Fibroblast of lung (primary cell): ENCODE results near the gene SPDYE2.
"Not testable (repeated sequence)": the region's sequence is repeated elsewhere in the genome, so short reads cannot be mapped to it uniquely, and the experiment has no call there.

Experiments
- EZH2 ChIP-seq: IDR thresholded peaks from 2 replicates; pipeline ENCODE4 v1.5.1; 2012; ENCODE audit warnings: low read length, control low read depth, mild to moderate bottlenecking; ENCODE audit errors: missing control alignments
- TF ChIP-seq, protein P1 (sequence below), 2 donors: IDR thresholded peaks in 1 of 2; conservative IDR thresholded peaks in 1 of 2; 1 replicate in 1 of 2; 2 replicates in 1 of 2; pipeline ENCODE4 v1.5.1; 2011 to 2012; ENCODE audit warnings: low read length in 2 of 2, control low read depth in 1 of 2, inconsistent platforms in 1 of 2, low read depth in 1 of 2, mild to moderate bottlenecking in 1 of 2

DNA sequence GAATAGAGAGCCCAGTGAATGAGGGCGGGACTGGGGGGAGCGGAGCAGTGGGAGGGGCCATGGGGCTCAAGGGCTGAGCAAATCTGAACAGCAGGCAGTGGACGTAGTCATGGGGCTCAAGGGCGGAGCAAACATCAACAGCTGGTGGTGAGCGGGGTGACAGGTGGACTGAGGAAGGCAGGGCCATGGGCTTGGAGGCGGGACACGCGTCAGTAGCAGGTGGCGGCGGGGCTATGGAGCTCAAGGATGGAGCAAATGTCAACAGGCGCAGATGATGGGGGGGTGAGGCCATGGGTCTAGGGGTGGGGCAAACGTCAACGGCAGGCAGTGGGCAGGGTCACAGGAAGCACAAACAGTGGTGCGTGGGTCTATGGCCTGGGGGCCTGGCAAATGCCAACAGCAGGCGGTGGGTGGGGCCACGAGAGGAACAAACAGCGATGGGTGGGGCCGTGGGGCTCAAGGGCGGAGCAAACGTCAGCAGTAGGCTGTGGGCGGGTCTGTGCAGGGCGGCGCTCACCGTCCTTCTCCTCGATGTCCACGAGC is 41.5 kb downstream of the SPDYE2 start:
- TF ChIP-seq, protein P1, sequence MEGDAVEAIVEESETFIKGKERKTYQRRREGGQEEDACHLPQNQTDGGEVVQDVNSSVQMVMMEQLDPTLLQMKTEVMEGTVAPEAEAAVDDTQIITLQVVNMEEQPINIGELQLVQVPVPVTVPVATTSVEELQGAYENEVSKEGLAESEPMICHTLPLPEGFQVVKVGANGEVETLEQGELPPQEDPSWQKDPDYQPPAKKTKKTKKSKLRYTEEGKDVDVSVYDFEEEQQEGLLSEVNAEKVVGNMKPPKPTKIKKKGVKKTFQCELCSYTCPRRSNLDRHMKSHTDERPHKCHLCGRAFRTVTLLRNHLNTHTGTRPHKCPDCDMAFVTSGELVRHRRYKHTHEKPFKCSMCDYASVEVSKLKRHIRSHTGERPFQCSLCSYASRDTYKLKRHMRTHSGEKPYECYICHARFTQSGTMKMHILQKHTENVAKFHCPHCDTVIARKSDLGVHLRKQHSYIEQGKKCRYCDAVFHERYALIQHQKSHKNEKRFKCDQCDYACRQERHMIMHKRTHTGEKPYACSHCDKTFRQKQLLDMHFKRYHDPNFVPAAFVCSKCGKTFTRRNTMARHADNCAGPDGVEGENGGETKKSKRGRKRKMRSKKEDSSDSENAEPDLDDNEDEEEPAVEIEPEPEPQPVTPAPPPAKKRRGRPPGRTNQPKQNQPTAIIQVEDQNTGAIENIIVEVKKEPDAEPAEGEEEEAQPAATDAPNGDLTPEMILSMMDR (conservative IDR thresholded peaks at IDR 0.05 in 1 of 2, IDR thresholded peaks at IDR 0.05 in 1 of 2; ENCODE audit: low read depth in 1 of 2, low read length in 2 of 2) = not testable (repeated sequence)
- TF ChIP-seq EZH2 = not testable (repeated sequence)
